Activated CD4-positive, alpha-beta T cell treated with anti-CD3 and anti-CD28 coated beads for 1 hour (primary cell): ENCODE measurements around the gene MAPK1.
"Not testable (repeated sequence)": the region's sequence is repeated elsewhere in the genome, so short reads cannot be mapped to it uniquely, and the experiment has no call there.

Experiments used
- DNase-seq: peaks from one replicate; pipeline ENCODE4 v3.0.0-alpha.2; 2020

MAPK1 gene

DNA sequence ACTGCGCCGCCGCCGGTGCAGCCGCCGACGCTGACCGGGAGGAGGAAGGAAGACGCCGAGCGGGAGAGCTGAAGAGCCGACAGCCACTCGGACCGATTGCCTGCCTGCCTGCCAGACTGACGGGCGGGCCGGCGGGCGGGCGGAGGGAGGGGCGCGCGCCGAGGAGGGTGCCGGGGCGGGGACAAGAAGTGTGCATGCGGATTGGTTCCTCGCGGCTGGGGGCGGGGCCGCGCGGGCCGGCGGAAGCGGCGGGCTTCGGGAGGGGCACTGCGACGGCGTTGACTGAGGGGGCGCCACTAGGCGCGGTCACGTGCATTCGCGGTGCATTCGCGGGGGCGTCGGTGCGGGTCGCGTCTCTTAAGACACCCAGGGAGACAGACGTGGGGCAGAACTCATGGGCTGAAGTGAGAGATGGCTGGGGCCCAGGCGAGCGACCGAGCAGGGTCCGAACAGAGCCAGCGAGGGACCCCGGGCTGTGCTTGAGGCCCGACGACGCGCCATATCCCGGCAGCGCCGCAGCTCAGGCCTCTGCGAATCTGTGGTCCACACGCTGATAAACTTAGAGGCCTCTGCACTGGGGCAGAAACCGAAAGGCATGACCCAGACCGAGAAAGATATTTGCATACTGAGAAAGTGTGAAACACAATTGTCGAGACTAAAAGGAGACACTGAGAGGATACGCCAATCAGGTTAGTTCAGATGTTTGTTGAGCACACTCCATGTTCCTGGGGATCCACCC, at the start of gene MAPK1:
MAPK1 (minus strand) TSS at position 118 of the 739 bp plus-strand sequence. CDS start 205 bp downstream, outside the sequence.
- DNase-seq: peak; percentile 89

DNA sequence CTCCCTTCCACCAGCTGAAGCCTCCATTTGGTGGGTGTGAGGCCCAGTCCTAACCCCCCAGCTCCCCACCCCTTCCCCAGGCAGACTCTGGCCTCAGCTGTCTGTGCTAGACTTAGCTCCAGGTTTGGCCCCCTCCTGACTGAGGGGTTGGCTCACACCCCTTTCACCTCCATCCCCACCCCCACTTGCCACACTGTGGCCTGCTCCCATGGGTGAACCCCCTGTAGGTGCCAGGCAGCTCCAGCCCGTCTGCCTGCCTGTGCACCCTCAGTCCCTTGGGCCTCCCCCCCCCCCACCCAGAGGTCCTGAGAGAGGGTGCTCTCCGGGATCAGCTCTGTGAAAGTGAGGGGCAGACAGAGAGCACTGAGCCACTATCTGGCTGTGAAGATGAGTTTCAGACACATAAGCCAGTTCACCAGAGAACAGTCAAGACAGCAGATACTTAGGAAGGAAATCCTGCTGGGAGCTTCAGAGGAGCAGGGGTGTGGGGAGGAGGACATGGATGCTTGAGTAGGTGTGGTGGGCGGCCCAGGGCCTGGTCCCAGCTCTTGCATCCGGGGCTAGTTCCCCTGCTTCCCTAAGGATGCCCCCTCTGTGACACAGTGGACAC, 49.0 kb upstream of the MAPK1 start:
- no peak for DNase-seq

DNA sequence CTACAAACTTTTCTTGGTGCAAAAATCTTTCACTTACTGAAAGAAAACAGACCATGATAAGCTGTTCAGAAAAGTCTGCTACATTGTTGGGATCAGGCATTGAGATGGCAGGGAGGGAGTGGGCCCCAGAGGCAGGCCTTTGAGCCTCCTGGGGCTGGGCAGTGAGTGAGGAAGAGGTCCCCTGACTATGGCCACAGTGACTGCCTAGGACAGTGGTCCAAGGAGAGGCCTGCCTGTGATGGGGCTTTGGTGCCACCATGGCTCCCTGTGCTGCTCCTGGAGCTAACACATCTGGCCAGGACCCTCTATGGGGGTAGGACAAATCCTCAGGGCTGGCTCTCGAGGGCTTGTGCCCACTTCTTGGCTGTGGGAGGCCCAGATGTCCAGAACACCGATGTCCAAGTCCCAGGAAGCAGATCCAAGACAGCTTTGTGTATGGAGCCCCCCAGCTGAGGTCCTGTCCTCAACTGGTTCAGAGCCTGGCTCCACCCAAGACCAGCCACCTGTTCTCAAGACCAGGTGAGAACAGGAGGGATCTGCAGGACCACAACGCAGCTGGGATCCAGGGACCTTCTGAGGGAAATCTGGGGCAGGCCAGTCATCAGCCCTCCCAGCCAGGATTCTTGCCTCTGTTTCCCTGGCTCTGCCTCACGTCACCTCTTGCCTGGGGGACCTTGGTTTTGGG, 48.3 kb upstream of the MAPK1 start:
- DNase-seq: no peak

DNA sequence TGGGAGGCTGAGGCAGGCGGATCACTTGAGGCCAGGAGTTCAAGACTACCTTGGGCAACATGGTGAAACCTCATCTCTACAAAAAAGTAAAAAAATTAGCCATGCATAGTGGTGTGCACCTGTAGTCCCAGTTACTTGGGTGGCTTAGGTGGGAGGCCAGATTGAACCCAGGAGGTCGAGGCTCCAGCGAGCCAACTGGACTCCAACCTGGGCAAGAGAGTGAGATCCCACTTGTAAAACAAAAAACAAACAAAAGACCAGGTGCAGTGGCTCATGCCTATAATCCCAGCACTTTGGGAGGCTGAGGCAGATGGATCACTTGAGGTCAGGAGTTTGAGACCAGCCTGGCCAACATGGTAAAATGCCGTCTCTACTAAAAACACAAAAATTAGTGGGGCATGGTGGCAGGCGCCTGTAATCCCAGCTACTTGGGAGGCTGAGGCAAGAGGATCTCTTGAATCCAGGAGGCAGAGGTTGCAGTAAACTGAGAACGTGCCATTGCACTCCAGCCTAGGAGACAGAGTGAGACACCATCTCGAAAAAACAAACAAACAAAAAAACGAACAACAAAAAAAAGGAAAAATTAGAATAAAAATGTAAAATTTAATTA, 46.7 kb upstream of the MAPK1 start:
- DNase-seq: not testable (repeated sequence)

DNA sequence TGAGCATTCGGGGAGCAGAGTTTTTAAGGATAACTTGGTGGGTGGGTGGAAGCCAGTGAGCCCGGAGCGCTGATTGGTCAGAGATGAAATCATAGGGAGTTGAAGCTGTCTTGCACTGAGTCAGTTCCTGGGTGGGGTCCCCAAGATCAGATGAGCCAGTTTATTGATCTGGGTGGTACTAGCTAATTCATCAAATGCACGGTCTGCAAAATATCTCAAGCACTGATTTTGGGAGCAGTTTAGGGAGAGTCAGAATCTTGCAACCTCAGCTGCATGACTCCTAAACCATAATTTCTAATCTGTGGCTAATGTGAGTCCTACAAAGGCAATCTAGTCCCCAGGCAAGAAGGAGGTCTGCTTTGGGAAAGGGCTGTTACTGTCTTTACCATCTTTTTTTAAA, 42.9 kb upstream of the MAPK1 start:
- not testable (repeated sequence) for DNase-seq

DNA sequence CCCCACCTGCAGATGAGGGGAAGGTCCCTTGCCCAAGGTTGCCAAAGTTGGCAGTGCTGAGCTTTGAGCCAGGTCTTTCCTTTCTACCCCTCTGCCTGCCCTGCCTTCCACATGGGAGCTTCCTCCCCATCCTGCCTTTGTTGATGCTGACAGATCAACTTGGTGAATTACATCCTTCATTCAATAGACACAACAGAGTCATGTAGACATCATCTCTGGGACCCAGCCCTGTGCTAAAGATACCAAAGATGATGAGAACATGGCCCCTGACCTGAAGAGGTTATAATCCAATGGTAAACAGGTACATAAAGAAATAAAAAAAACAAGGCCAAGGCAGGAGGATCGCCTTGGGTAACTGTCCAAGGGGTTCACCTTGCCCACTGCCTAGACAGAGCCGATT, 42.4 kb upstream of the MAPK1 start:
- DNase-seq: no peak

DNA sequence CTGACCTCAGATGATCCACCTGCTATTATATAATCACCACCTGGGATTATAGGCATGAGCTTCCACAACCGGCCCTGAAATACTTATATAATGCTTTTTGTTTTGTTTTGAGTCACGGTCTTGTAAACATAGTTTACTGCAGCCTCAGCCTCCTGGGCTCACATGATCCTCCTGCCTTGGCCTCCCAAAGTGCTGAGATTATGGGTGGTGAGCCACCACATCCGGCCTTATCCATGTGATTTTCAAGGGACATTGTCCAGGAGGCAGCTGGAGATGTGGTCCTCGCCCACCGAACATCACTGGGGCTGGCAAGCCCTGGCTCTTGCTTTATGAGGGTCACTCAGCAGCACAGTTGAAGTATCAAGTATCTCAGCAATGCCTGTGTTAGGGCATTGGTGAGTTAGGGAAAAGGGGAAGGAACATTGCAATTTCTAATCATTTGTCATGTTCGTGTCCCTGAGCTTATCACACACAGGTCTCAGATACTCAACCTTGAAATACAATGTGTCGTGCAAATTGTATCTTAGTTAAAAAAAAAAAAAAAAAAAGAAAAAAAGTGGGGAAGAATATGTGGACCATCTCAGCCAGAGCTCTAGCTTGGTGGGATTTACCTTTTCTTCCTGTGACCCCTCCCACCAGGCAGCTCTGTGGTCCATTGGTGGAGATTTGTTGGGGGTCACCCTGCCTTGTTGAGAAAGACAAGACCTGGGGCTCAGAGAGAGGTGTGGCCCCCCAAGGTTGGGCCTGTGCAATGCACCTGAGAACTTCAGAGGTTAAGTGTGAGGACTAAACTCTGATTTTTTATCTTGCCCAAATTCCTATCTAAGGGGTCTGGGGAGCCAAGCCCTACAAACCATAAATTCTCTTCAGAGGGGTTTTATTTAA, 40.4 kb upstream of the MAPK1 start:
- no peak for DNase-seq

DNA sequence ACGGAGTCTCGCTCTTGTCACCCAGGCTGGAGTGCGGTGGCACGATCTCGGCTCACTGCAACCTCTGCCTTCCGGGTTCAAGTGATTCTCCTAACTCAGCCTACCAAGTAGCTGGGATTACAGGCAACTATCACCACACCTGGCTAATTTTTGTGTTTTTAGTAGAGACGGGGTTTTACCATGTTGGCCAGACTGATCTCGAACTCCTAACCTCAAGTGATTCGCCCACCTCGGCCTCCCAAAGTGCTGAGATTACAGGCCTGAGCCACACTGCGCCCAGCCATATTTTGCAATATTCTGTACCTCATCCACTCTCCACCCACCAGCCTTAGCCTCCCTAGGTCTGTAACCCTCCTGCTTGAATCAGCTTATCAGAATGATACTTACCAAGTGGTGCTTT, 37.8 kb upstream of the MAPK1 start:
- not testable (repeated sequence) for DNase-seq

DNA sequence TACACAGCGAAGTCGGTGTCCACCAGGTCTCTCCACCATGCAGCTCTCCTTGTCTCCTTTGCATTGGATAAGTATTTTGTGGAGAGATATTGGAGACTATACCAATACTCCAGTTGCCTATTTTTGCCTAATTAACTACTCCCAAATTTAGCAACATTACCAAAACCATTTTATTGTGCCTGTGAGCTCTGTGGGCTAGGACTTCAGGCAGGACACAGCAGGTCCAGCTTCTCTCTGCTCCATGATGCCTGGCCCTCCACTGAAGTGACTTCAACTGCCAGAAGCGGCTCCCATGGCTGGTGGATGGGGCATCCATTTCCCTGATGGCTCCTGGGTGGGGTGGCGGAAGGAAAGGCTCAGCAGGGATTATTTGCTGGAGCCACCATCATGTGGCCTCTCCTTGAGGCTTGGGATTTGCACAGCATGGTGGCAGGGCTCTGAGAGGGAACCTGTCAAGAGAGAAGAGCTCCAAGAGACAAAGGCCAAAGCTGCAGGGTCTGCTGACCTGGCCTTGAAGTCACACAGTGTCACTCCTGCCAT, 36.9 kb upstream of the MAPK1 start:
- no peak for DNase-seq

DNA sequence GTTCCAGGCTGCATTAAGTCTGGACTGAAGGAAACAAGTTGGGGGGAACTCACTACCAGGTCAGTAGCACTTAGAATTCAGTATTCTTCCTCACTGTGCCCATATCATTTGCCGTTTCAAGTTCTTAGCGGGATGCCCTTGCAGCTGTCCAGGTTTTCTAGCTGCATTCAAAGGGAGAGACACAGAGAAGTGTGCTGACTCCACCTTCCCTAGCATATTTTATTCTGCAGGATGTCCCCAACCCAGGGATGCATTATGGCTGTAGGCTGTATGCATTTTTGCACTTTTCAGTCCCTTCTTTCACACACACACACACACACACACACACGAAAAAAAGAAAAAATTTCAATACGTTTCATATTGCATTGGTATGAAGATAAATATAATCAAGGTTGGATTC, 35.8 kb upstream of the MAPK1 start:
- no peak for DNase-seq

DNA sequence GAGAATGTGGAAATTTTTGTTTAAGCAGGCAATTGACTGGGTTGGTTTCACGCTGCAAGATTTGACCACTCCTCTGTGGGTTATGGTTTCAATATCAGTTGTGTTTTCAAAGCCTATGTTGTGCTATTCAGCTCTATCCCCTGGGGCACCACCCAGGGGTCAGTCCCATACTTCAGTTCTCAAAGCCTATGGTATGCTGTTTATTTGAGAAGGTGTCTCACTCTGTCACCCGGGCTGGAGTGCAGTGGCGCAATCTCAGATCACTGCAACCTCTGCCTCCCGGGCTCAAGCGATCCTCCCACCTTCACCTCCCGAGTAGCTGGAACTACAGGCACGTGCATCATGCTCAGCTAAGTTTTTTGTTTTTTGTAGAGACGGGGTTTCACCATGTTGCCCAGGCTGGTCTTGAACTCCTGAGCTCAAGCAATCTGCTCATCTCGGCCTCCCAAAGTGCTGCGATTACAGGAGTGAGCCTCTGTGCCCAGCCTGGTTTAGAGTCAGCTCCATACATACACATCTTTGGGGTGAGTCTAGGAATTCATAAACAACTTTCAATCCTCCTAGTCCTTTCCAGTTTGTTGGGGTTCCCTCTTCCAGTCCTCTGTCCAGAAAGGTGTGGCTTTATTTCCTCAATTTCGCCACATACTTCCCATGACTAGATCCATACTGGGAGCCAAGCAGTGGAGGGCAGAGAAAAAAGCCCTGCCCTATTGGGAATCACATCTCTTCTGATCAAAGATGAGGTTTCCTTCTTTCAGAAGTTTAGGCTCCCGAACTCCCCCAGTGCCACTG, 35.0 kb upstream of the MAPK1 start:
- DNase-seq: no peak

DNA sequence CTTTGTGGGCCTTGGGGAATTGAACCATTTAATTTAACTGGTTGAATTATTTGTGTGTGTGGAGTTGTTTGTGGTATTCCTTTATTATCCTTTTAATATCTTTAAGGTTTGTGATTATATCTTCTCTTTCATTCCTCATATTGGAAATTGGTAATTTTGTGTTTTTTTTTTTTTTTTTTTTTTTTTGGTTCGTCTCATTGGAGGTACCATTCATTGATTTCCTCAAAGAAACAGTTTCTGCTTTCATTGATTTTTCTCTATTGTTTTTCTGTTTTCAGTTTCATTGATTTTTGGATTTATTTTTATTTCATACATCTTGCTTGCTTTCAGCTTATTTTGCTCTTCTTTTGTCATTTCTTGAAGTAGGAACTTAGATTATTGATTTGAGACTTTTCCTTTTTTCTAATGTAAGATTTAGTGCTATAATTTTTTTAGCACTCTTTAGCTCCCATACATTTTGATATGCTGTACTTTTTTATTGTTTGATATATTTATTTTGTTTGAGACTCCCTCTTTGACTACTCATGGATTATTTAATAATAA, 31.0 kb upstream of the MAPK1 start:
- DNase-seq: no peak

DNA sequence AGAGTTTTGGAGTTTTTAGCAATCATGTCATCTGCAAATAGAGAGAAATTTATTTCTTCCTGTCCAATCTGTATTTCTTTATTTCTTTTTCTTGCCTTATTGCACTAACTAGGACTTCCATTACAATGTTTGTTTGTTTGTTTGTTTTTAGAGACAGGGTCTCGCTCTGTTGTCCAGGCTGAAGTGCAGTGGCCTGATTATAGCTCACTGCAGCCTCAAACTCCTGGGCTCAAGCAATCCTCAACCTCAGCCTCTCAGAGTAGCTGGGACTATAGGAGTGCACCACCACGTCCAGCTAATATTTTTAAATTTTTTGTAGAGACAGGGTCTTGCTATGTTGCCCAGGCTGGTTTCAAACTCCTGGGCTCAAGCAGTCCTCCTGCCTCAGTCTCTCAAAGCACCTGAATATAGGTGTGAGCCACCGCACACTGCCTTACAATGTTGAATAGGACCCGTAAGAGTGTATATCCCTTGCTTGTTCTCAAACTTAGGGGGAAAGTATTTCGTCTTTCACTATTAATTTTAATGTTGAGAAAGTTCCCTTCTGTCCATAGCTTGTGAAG, 29.6 kb upstream of the MAPK1 start:
- DNase-seq: no peak

DNA sequence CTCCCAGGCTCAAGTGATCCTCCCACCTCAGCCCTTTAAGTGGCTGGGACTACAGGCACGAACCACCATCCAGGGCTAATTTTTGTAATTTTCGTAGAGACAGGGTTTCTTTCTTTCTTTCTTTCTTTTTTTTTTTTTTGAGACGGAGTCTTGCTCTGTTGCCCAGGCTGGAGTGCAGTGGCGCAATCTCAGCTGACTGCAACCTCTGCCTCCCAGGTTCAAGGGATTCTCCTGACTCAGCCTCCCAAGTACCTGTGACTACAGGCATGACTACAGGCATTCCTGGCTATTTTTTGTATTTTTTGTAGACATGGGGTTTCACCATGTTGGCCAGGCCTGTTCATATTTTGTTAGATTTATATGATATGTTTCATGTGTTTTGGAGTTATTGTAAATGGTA, 28.8 kb upstream of the MAPK1 start:
- DNase-seq: not testable (repeated sequence)

DNA sequence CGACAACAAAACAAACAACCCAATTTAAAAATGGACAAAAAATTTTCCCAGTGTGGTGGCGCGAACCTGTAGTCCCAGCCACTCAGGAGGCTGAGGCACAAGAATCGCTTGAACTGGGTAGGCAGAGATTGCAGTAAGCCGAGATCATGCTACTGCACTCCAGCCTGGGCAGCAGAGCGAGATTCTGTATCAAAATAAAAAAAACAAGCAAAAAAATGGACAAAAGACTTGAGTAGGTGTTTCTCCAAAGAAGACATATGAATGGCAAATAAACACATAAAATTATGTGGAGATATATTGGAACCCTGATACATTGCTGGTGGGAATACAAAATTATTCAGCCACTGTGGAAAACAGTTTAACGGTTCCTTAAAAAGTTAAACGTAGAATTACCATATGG, 27.4 kb upstream of the MAPK1 start:
- no peak for DNase-seq

DNA sequence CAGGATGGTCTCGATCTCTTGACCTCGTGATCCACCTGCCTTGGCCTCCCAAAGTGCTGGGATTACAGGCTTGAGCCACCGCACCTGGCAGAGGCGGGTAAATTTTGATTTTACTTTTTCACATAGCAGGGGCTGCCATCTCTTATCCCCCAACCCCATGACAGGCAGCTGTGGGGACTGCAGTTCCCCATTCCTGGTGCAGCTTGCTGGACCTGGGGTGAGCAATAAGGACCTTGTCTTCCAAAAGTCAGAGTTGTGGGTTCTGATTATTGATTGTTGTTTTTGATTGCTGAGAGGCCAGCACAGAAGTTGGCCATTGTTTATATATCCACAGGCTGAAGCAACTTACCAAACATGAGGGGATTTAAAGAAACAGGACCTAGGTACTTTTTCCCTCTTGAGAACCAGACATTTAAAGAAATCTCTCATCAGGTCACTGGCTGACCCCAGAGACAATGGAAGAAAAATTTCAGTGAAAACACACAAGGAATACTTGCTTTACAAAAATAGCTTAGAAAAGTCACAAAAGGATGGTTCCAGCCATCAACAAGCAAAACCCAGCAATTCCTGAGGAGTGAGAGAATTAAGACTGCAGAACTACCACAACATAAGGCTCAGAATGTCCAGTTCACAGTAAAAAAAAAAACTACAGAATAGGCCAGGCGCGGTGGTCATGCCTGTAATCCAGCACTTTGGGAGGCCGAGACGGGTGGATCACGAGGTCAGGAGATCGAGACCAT, 22.0 kb upstream of the MAPK1 start:
- no peak for DNase-seq

DNA sequence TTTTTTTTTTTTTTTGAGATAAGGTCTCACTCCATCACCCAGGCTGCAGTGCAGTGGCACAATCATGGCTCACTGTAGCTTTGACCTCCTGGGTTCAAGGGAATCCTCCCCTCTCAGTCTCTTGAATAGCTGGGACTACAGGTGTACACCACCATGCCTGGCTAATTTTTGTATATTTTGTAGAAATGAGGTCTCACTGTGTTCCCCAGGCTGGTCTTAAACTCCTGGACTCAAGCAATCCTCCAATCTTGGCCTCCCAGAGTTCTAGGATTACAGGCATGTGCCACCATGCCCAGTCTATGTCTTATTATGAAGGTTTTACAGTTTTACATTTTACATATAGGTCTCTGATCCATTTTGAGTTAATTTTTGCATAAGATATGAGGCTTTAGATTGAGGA, 20.4 kb upstream of the MAPK1 start:
- no peak for DNase-seq

DNA sequence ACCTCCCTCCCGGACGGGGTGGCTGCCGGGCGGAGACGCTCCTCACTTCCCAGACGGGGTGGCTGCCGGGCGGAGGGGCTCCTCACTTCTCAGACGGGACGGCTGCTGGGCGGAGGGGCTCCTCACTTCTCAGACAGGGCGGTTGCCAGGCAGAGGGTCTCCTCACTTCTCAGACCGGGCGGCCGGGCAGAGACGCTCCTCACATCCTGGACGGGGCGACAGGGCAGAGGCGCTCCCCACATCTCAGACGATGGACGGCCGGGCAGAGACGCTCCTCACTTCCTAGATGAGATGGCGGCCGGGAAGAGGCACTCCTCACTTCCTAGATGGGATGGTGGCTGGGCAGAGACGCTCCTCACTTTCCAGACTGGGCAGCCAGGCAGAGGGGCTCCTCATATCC, 16.5 kb upstream of the MAPK1 start:
- not testable (repeated sequence) for DNase-seq

DNA sequence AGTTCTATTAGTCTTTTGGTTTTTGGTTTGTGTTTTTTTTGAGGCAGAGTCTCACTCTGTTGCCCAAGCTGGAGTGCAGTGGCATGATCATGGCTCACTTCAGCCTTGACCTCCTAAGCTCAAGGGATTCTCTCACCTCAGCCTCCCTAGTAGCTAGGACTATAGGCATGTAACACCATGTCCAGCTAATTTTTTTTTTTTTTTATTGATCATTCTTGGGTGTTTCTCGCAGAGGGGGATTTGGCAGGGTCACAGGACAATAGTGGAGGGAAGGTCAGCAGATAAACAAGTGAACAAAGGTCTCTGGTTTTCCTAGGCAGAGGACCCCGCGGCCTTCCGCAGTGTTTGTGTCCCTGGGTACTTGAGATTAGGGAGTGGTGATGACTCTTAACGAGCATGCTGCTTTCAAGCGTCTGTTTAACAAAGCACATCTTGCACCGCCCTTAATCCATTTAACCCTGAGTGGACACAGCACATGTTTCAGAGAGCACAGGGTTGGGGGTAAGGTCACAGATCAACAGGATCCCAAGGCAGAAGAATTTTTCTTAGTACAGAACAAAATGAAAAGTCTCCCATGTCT, 15.4 kb upstream of the MAPK1 start:
- DNase-seq: not testable (repeated sequence)
